ENCODE results near the gene TWIST2.

TWIST2 gene

DNA sequence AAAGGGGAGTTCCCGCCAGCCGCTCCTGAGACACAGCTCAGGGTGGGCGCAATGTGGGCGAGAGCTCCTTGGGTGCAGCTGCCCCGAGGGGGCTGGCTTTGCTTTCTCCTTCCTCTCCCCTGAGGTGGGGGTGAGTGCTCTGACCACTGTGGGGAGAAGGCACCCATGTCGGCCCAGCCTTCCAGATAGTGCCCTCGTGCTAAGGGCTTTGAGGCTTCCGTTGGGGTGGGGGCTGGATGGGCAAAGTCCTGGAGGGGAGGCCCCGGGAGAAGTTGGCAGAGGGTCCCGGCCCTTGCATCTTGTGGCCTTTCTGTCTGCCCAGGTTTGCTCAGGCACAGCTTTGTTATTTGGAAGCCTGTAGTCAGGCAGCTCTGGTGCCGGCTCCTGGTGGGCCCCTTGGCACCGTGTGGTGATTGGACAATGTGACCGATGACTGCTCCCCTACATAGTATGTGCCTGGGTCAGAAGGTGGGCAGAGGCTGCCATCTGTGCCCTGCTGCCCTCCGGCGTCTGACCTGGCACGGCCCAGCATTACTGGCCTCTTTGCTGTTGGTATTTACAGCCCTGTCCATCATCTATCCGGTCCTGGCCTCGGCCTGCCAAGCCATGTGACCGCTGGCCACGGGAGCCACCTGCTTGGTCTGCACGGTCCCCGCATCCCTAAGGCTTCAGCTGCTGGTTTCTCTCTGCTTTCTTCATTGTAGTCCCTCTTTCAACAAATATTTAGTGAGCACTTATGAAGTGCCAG lies 50.8 kb downstream of the TWIST2 start:
- Histone ChIP-seq H4K8ac (ENCODE audit: low read depth, low read length) (no peak overlapping the region), H4K91ac (ENCODE audit: low read depth, low read length, poor library complexity) (no peak overlapping the region)

DNA sequence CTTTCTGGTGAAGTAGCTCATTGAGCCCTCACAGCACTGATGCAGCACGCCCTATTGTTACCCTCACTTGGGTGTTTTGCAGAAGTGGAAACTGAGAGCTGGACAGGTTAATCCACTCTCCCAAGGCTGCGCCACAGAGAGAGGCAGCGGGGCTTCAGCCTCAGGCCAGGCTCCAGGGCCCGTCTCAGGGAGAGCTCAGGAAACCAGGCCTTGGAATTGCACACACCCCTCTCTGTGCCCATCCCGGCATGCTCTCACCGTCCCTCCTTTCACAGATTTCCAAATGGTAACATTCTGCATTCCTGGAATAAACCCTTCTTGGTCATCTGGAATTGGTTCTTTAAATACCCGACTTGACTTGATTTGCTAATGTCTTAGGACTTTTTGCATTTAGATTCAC lies 51.5 kb downstream of the TWIST2 start:
- Histone ChIP-seq H2AK5ac (ENCODE audit: low read depth, low read length) (no peak overlapping the region), H3K4me3 (ENCODE audit: low read length in 2 of 2) (no peak overlapping the region), H2BK12ac (ENCODE audit: low read length) (no peak overlapping the region), H3K4me1 (ENCODE audit: control insufficient read depth in 2 of 2, insufficient read depth in 1 of 2, low read depth in 1 of 2, low read length in 2 of 2) (peaks cover 10 to 24% of the 10 kb centered on the region in 2 donors), H3K23ac (ENCODE audit: low read depth, low read length, poor library complexity) (no peak overlapping the region), H2BK15ac (ENCODE audit: low read length) (no peak overlapping the region), H3K14ac (ENCODE audit: low read length) (no peak overlapping the region), H2BK120ac (ENCODE audit: low read depth, low read length) (no peak overlapping the region), H4K91ac (ENCODE audit: low read depth, low read length, poor library complexity) (no peak overlapping the region), H3K27ac (replicated peaks; ENCODE audit: low read length) (no peak overlapping the region), H3K18ac (ENCODE audit: low read length) (no peak overlapping the region), H2BK5ac (ENCODE audit: low read length) (no peak overlapping the region), H3K9ac (ENCODE audit: low read depth, low read length, poor library complexity) (no peak overlapping the region), H3K4me2 (ENCODE audit: insufficient read depth, low read length, poor library complexity, severe bottlenecking) (no peak overlapping the region), H3K27me3 (ENCODE audit: control insufficient read depth in 3 of 3, insufficient read depth in 3 of 3, low read depth in 1 of 3, low read length in 3 of 3) (peaks cover 0 to 21% (median 2%) of the 10 kb centered on the region in 3 experiments), H4K8ac (ENCODE audit: low read depth, low read length) (no peak overlapping the region), H3K9me3 (replicated peaks in 1 of 2; ENCODE audit: control insufficient read depth in 2 of 2, insufficient read depth in 1 of 2, low read depth in 1 of 2, low read length in 2 of 2) (peaks cover 0 to 2% of the 10 kb centered on the region in 2 donors), H3K36me3 (replicated peaks in 1 of 2; ENCODE audit: control insufficient read depth in 2 of 2, insufficient read depth in 2 of 2, low read length in 2 of 2) (no peaks in the 10 kb centered on the region), H3K79me1 (ENCODE audit: low read depth, low read length) (no peaks in the 10 kb centered on the region), H2AFZ (ENCODE audit: low read length) (no peak overlapping the region), H3K4ac (ENCODE audit: low read length) (no peak overlapping the region)
- no CpG with 5 or more reads among the region's 7 CpGs for WGBS, 2 donors (ENCODE audit: extremely low coverage in 2 of 2, insufficient read length in 2 of 2, insufficient replicate concordance in 1 of 2)
- DNase-seq (ENCODE audit: low spot score): no peak

More for the DNA sequence above, 50.8 kb downstream of the TWIST2 start:
- Histone ChIP-seq H2BK120ac (ENCODE audit: low read depth, low read length) (no peak overlapping the region), H3K36me3 (replicated peaks in 1 of 2; ENCODE audit: control insufficient read depth in 2 of 2, insufficient read depth in 2 of 2, low read length in 2 of 2) (no peaks in the 10 kb centered on the region), H2AFZ (ENCODE audit: low read length) (no peak overlapping the region), H3K79me1 (ENCODE audit: low read depth, low read length) (no peaks in the 10 kb centered on the region), H3K27ac (replicated peaks; ENCODE audit: low read length) (no peak overlapping the region), H3K23ac (ENCODE audit: low read depth, low read length, poor library complexity) (no peak overlapping the region), H2BK15ac (ENCODE audit: low read length) (peak overlapping the region; percentile 94), H3K27me3 (ENCODE audit: control insufficient read depth in 3 of 3, insufficient read depth in 3 of 3, low read depth in 1 of 3, low read length in 3 of 3) (peaks cover 0 to 21% (median 2%) of the 10 kb centered on the region in 3 experiments), H3K9ac (ENCODE audit: low read depth, low read length, poor library complexity) (no peak overlapping the region), H3K4me2 (ENCODE audit: insufficient read depth, low read length, poor library complexity, severe bottlenecking) (no peak overlapping the region), H3K14ac (ENCODE audit: low read length) (no peak overlapping the region), H3K18ac (ENCODE audit: low read length) (peak overlapping the region; percentile 53), H2BK12ac (ENCODE audit: low read length) (peak overlapping the region; percentile 92), H2AK5ac (ENCODE audit: low read depth, low read length) (peak overlapping the region; percentile 73), H3K4ac (ENCODE audit: low read length) (no peak overlapping the region), H2BK5ac (ENCODE audit: low read length) (peak overlapping the region; percentile 28), H3K4me3 (ENCODE audit: low read length in 2 of 2) (no peak overlapping the region), H3K9me3 (replicated peaks in 1 of 2; ENCODE audit: control insufficient read depth in 2 of 2, insufficient read depth in 1 of 2, low read depth in 1 of 2, low read length in 2 of 2) (peaks cover 0 to 2% of the 10 kb centered on the region in 2 donors), H3K4me1 (ENCODE audit: control insufficient read depth in 2 of 2, insufficient read depth in 1 of 2, low read depth in 1 of 2, low read length in 2 of 2) (peaks cover 10 to 24% of the 10 kb centered on the region in 2 donors)
- DNase-seq (ENCODE audit: low spot score): no peak
- no CpG with 5 or more reads among the region's 22 CpGs for WGBS, 2 donors (ENCODE audit: extremely low coverage in 2 of 2, insufficient read length in 2 of 2, insufficient replicate concordance in 1 of 2)

DNA sequence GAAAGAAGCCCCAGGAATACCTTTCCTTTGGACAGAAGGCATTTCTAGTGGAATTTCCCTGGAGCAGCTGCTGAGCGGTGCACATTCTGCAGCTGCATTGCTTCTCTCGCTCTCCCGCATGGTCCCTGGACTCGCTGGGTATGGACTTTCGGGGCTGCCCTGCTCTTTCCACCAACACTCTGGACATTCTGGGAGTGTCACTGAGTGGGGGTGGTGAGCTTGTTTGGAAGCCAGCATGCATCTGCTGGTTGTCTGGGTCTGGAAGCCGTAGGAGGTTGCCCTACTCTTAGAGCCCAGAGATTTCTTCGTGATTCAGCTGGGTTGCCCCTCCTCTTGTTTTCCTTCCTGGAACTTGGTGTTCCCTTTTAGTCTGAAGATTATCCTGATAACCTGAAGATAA lies 52.6 kb downstream of the TWIST2 start:
- Histone ChIP-seq H2BK5ac (ENCODE audit: low read length) (no peak overlapping the region), H3K27ac (replicated peaks; ENCODE audit: low read length) (peak overlapping the region; percentile 6), H2BK120ac (ENCODE audit: low read depth, low read length) (no peak overlapping the region), H2AK5ac (ENCODE audit: low read depth, low read length) (no peak overlapping the region), H3K27me3 (ENCODE audit: control insufficient read depth in 3 of 3, insufficient read depth in 3 of 3, low read depth in 1 of 3, low read length in 3 of 3) (peaks cover 0 to 21% (median 2%) of the 10 kb centered on the region in 3 experiments), H3K9me3 (replicated peaks in 1 of 2; ENCODE audit: control insufficient read depth in 2 of 2, insufficient read depth in 1 of 2, low read depth in 1 of 2, low read length in 2 of 2) (peaks cover 0 to 2% of the 10 kb centered on the region in 2 donors), H3K4me1 (ENCODE audit: control insufficient read depth in 2 of 2, insufficient read depth in 1 of 2, low read depth in 1 of 2, low read length in 2 of 2) (peaks cover 7 to 22% of the 10 kb centered on the region in 2 donors), H3K4me2 (ENCODE audit: insufficient read depth, low read length, poor library complexity, severe bottlenecking) (no peak overlapping the region), H3K36me3 (replicated peaks in 1 of 2; ENCODE audit: control insufficient read depth in 2 of 2, insufficient read depth in 2 of 2, low read length in 2 of 2) (no peaks in the 10 kb centered on the region), H2AFZ (ENCODE audit: low read length) (no peak overlapping the region), H3K4ac (ENCODE audit: low read length) (no peak overlapping the region), H2BK12ac (ENCODE audit: low read length) (no peak overlapping the region), H3K4me3 (ENCODE audit: low read length in 2 of 2) (no peak overlapping the region), H3K23ac (ENCODE audit: low read depth, low read length, poor library complexity) (no peak overlapping the region), H4K8ac (ENCODE audit: low read depth, low read length) (no peak overlapping the region), H3K9ac (ENCODE audit: low read depth, low read length, poor library complexity) (no peak overlapping the region), H3K18ac (ENCODE audit: low read length) (no peak overlapping the region), H3K79me1 (ENCODE audit: low read depth, low read length) (no peaks in the 10 kb centered on the region), H2BK15ac (ENCODE audit: low read length) (no peak overlapping the region), H4K91ac (ENCODE audit: low read depth, low read length, poor library complexity) (no peak overlapping the region), H3K14ac (ENCODE audit: low read length) (no peak overlapping the region)
- WGBS, 2 donors (ENCODE audit: extremely low coverage in 2 of 2, insufficient read length in 2 of 2, insufficient replicate concordance in 1 of 2): no CpG with 5 or more reads among the region's 7 CpGs
- no peak for DNase-seq (ENCODE audit: low spot score)

DNA sequence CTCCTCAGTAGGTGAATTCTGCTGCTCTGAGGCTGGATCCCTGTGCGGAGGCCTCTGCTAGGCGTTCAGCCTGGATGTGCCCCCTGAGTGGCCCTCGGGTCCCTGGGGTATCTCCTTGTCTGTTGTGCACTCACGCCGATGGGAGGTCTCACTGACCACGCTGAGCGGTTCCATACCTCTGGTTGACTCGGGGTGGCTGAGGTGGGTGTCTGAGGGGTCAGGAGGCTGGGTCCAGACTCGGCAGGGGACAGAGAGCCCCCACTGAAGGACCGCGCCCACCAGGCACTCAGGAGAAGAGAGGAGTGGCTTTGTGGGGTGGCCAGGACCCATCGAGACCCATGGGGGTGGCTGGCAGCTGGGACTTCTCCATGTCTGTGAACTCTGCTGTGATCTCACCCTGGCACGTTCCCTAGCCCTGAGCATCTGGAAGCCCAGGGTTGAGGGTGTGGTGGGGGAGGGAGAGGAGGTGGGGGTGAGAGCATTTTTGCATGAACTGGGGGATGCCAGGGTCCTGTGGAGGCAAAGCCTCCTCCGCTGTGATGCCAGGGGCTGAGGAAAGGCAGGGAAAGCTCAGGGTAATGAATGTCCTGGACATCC lies 53.7 kb downstream of the TWIST2 start:
- DNase-seq (ENCODE audit: low spot score): no peak
- H3K79me1 ChIP-seq (ENCODE audit: low read depth, low read length): no peaks in the 10 kb centered on the region
- no peak overlapping the region for H3K23ac ChIP-seq (ENCODE audit: low read depth, low read length, poor library complexity)
- H3K4me3 ChIP-seq (ENCODE audit: low read length in 2 of 2): no peak overlapping the region
- H2AFZ ChIP-seq (ENCODE audit: low read length): no peak overlapping the region
- peak overlapping the region; percentile 20 for H2AK5ac ChIP-seq (ENCODE audit: low read depth, low read length)
- no peak overlapping the region for H4K91ac ChIP-seq (ENCODE audit: low read depth, low read length, poor library complexity)
- H2BK15ac ChIP-seq (ENCODE audit: low read length): peak overlapping the region; percentile 66
- H3K18ac ChIP-seq (ENCODE audit: low read length): peak overlapping the region; percentile 70
- WGBS, 2 donors (ENCODE audit: extremely low coverage in 2 of 2, insufficient read length in 2 of 2, insufficient replicate concordance in 1 of 2): no CpG with 5 or more reads among the region's 14 CpGs
- H3K4ac ChIP-seq (ENCODE audit: low read length): no peak overlapping the region
- H3K9ac ChIP-seq (ENCODE audit: low read depth, low read length, poor library complexity): peak overlapping the region; percentile 12
- H3K9me3 ChIP-seq (replicated peaks in 1 of 2; ENCODE audit: control insufficient read depth in 2 of 2, insufficient read depth in 1 of 2, low read depth in 1 of 2, low read length in 2 of 2): peaks cover 0 to 5% of the 10 kb centered on the region in 2 donors
- no peak overlapping the region for H3K14ac ChIP-seq (ENCODE audit: low read length)
- H2BK12ac ChIP-seq (ENCODE audit: low read length): no peak overlapping the region
- H2BK5ac ChIP-seq (ENCODE audit: low read length): peak overlapping the region; percentile 55
- H3K4me2 ChIP-seq (ENCODE audit: insufficient read depth, low read length, poor library complexity, severe bottlenecking): no peak overlapping the region
- peaks cover 0 to 16% of the 10 kb centered on the region in 2 donors for H3K4me1 ChIP-seq (ENCODE audit: control insufficient read depth in 2 of 2, insufficient read depth in 1 of 2, low read depth in 1 of 2, low read length in 2 of 2)
- H2BK120ac ChIP-seq (ENCODE audit: low read depth, low read length): peak overlapping the region; percentile 6
- no peaks in the 10 kb centered on the region for H3K36me3 ChIP-seq (replicated peaks in 1 of 2; ENCODE audit: control insufficient read depth in 2 of 2, insufficient read depth in 2 of 2, low read length in 2 of 2)
- H3K27me3 ChIP-seq (ENCODE audit: control insufficient read depth in 3 of 3, insufficient read depth in 3 of 3, low read depth in 1 of 3, low read length in 3 of 3): peaks cover 0 to 12% (median 2%) of the 10 kb centered on the region in 3 experiments
- no peak overlapping the region for H3K27ac ChIP-seq (replicated peaks; ENCODE audit: low read length)
- H4K8ac ChIP-seq (ENCODE audit: low read depth, low read length): no peak overlapping the region

Data from neuronal stem cell (in vitro differentiated cells).